H1 (cell line): Measurements from ENCODE around the gene UBE2E2. TPM values are rescaled to one million over a fixed set of nuclear protein-coding genes. Genes with fewer than 3 reads are reported as not detected.

Source experiments
- CTCF ChIA-PET: fragments of 300-600 bp; sonication (Branson Sonifier 250); formaldehyde crosslinking; loops from one replicate; lab custom pipeline; 2021; ENCODE audit not compliant: partially characterized antibody; lab: Charles Lee
- POLR2A ChIA-PET: fragments of 300-600 bp; sonication (Branson Sonifier 250); formaldehyde crosslinking; loops from one replicate; lab custom pipeline; 2021; ENCODE audit warnings: inconsistent platforms; ENCODE audit not compliant: partially characterized antibody; lab: Charles Lee
- DNase-seq, 2 experiments: peaks; one replicate each; pipeline versions ENCODE4 v3.0.0 to v3.0.0-alpha.2; 2010 to 2022; ENCODE audit warnings: low spot score in 2 of 2, low read depth in 1 of 2, mixed read lengths in 1 of 2
- FAIRE-seq: peaks from 2 replicates; lab custom pipeline; 2011; peaks lifted over from hg19 to GRCh38; lab: Jason Lieb, UNC
- H2AFZ ChIP-seq: 2 replicates; pipeline ENCODE4 v1.8.1; 2012; ENCODE audit warnings: low read length, inconsistent platforms
- H2AK5ac ChIP-seq: 2 replicates; pipeline ENCODE4 v1.6.1; 2013; ENCODE audit warnings: low read depth, low read length
- H2BK120ac ChIP-seq: replicated peaks from 2 replicates; pipeline ENCODE3; 2013; ENCODE audit warnings: low read depth, low read length, inconsistent platforms
- H2BK12ac ChIP-seq: 2 replicates; pipeline ENCODE4 v1.6.1; 2013; ENCODE audit warnings: low read depth, low read length
- H2BK15ac ChIP-seq: 2 replicates; pipeline ENCODE4 v1.6.1; 2013; ENCODE audit warnings: low read length
- H2BK20ac ChIP-seq: 2 replicates; pipeline ENCODE4 v1.6.1; 2013; ENCODE audit warnings: low read length
- H2BK5ac ChIP-seq: 2 replicates; pipeline ENCODE4 v1.6.1; 2013; ENCODE audit warnings: low read depth, low read length
- H3K14ac ChIP-seq: 2 replicates; pipeline ENCODE4 v1.6.1; 2013; ENCODE audit warnings: inconsistent platforms; ENCODE audit not compliant: insufficient read length
- H3K18ac ChIP-seq: 2 replicates; pipeline ENCODE4 v1.6.1; 2013; ENCODE audit warnings: low read length; ENCODE audit errors: extremely low read depth
- H3K23ac ChIP-seq: 2 replicates; pipeline ENCODE4 v1.6.1; 2013; ENCODE audit warnings: inconsistent platforms; ENCODE audit not compliant: insufficient read length
- H3K23me2 ChIP-seq: 2 replicates; pipeline ENCODE4 v1.6.1; 2013; ENCODE audit warnings: low read depth, low read length
- H3K27ac ChIP-seq: 2 replicates; pipeline ENCODE4 v1.6.1; 2011; ENCODE audit warnings: low read depth, low read length, inconsistent platforms
- H3K27me3 ChIP-seq, 4 experiments: replicated peaks in 1 of 4; 1 replicate in 1 of 4; 2 replicates in 3 of 4; pipeline versions ENCODE4 v1.6.1 to v1.8.1; 2011 to 2013; ENCODE audit warnings: low read length in 3 of 4, mild to moderate bottlenecking in 3 of 4, inconsistent platforms in 2 of 4, mixed read lengths in 2 of 4, moderate library complexity in 1 of 4; ENCODE audit not compliant: control insufficient read depth in 3 of 4, insufficient read depth in 3 of 4; ENCODE audit errors: extremely low read depth in 1 of 4
- H3K36me3 ChIP-seq, 4 experiments: 2 replicates each; pipeline versions ENCODE4 v1.6.1 to v1.8.1; 2011 to 2013; ENCODE audit warnings: mild to moderate bottlenecking in 4 of 4, low read length in 3 of 4, moderate library complexity in 2 of 4, control low read depth in 1 of 4, inconsistent platforms in 1 of 4; ENCODE audit not compliant: insufficient read depth in 4 of 4, control insufficient read depth in 2 of 4
- H3K4ac ChIP-seq: replicated peaks from 2 replicates; pipeline ENCODE3; 2013; ENCODE audit warnings: low read length, low read depth, mixed read lengths, inconsistent platforms; ENCODE audit not compliant: insufficient read length
- H3K4me1 ChIP-seq, 4 experiments: replicated peaks in 1 of 4; 1 replicate in 1 of 4; 2 replicates in 3 of 4; pipeline versions ENCODE4 v1.6.1 to v1.8.1; 2011 to 2013; ENCODE audit warnings: low read length in 3 of 4, inconsistent platforms in 2 of 4, mixed read lengths in 1 of 4; ENCODE audit not compliant: insufficient read depth in 4 of 4, control insufficient read depth in 3 of 4
- H3K4me2 ChIP-seq, 2 experiments: 2 replicates each; pipeline versions ENCODE4 v1.6.1 to v1.8.1; 2011 to 2013; ENCODE audit warnings: low read depth in 2 of 2, low read length in 2 of 2, control low read depth in 1 of 2, inconsistent platforms in 1 of 2, mild to moderate bottlenecking in 1 of 2; ENCODE audit not compliant: insufficient read depth in 1 of 2
- H3K4me3 ChIP-seq, 4 experiments: fragments of 200-600, 300-600 bp in 1 of 4; sonication (generic), shearing (Covaris generic), sonication (Bioruptor Twin) in 1 of 4; 2 replicates each; pipeline versions ENCODE4 v1.5.1 to v1.8.1; 2011 to 2016; ENCODE audit warnings: low read length in 4 of 4, low read depth in 3 of 4, control low read depth in 2 of 4, inconsistent platforms in 2 of 4, mild to moderate bottlenecking in 2 of 4, mixed read lengths in 1 of 4, moderate library complexity in 1 of 4; ENCODE audit not compliant: insufficient read depth in 2 of 4; ENCODE audit errors: extremely low read depth in 1 of 4
- H3K56ac ChIP-seq: replicated peaks from 2 replicates; pipeline ENCODE3; 2013; ENCODE audit warnings: low read depth, mild to moderate bottlenecking, mixed read lengths, low read length, inconsistent platforms; ENCODE audit not compliant: insufficient read length
- H3K79me1 ChIP-seq: 2 replicates; pipeline ENCODE4 v1.6.1; 2013; ENCODE audit warnings: low read depth, low read length, control low read depth
- H3K79me2 ChIP-seq, 2 experiments: 2 replicates each; pipeline versions ENCODE4 v1.6.1 to v1.8.1; 2012 to 2013; ENCODE audit warnings: low read length in 2 of 2, mild to moderate bottlenecking in 2 of 2, inconsistent platforms in 1 of 2; ENCODE audit not compliant: insufficient read depth in 2 of 2, control insufficient read depth in 1 of 2
- H3K9ac ChIP-seq, 4 experiments: replicated peaks in 1 of 4; 1 replicate in 1 of 4; 2 replicates in 3 of 4; pipeline versions ENCODE4 v1.6.1 to v1.8.1; 2011 to 2013; ENCODE audit warnings: low read depth in 3 of 4, low read length in 3 of 4, control low read depth in 2 of 4, mild to moderate bottlenecking in 2 of 4, moderate library complexity in 2 of 4, inconsistent platforms in 1 of 4; ENCODE audit errors: extremely low read depth in 1 of 4
- H3K9me3 ChIP-seq, 2 experiments: 2 replicates each; pipeline versions ENCODE4 v1.6.1 to v1.8.1; 2012 to 2013; ENCODE audit warnings: mild to moderate bottlenecking in 2 of 2, moderate library complexity in 2 of 2, control low read depth in 1 of 2, inconsistent platforms in 1 of 2, low read depth in 1 of 2, low read length in 1 of 2, mixed read lengths in 1 of 2; ENCODE audit not compliant: insufficient read depth in 2 of 2
- H4K20me1 ChIP-seq, 2 experiments: replicated peaks in 1 of 2; 2 replicates each; pipeline versions ENCODE3 to v1.8.1; 2011 to 2013; ENCODE audit warnings: inconsistent platforms in 2 of 2, low read length in 2 of 2, mild to moderate bottlenecking in 1 of 2; ENCODE audit not compliant: insufficient read depth in 2 of 2, control insufficient read depth in 1 of 2
- H4K5ac ChIP-seq: 2 replicates; pipeline ENCODE4 v1.6.1; 2013; ENCODE audit warnings: low read length, low read depth, mixed read lengths, inconsistent platforms; ENCODE audit not compliant: insufficient read length
- H4K8ac ChIP-seq: 2 replicates; pipeline ENCODE4 v1.8.0; 2013; ENCODE audit warnings: mild to moderate bottlenecking, moderate library complexity, low read length, inconsistent platforms; ENCODE audit not compliant: insufficient read depth; ENCODE audit errors: extremely low read depth
- H4K91ac ChIP-seq: replicated peaks from 2 replicates; pipeline ENCODE3; 2013; ENCODE audit warnings: low read length, mixed read lengths, inconsistent platforms; ENCODE audit not compliant: insufficient read length
- CHD1 ChIP-seq: IDR thresholded peaks from 2 replicates; pipeline ENCODE4 v1.6.1; 2012; ENCODE audit warnings: low read depth, low read length, improper control_type of control experiment
- EP300 ChIP-seq, 2 experiments: IDR thresholded peaks; 1 replicate in 1 of 2; 2 replicates in 1 of 2; pipeline ENCODE4 v1.6.1; 2011 to 2012; ENCODE audit warnings: low read depth in 2 of 2, low read length in 2 of 2, mild to moderate bottlenecking in 2 of 2, borderline replicate concordance in 1 of 2, inconsistent platforms in 1 of 2, moderate library complexity in 1 of 2
- EZH2 ChIP-seq: fragments of 200-600 bp; sonication (generic); IDR thresholded peaks from 2 replicates; pipeline ENCODE4 v1.7.1; 2012; ENCODE audit warnings: low read depth, mild to moderate bottlenecking, moderate library complexity, low read length, inconsistent platforms; ENCODE audit not compliant: severe bottlenecking
- JUND ChIP-seq: IDR thresholded peaks from 2 replicates; pipeline ENCODE4 v1.6.1; 2011; ENCODE audit warnings: mild to moderate bottlenecking, improper control_type of control experiment, low read length
- KDM4A ChIP-seq: IDR thresholded peaks from one replicate; pipeline ENCODE4 v1.7.1; 2012; ENCODE audit warnings: low read depth, mild to moderate bottlenecking, moderate library complexity, low read length, inconsistent platforms; ENCODE audit not compliant: severe bottlenecking
- POU5F1 ChIP-seq: IDR thresholded peaks from 2 replicates; pipeline ENCODE4 v1.6.1; 2011; ENCODE audit warnings: low read depth, mild to moderate bottlenecking, low read length, moderate library complexity
- TAF1 ChIP-seq: IDR thresholded peaks from 2 replicates; pipeline ENCODE4 v1.6.1; 2011; ENCODE audit warnings: mild to moderate bottlenecking, low read depth, low read length
- polyA plus RNA-seq, 7 experiments: library from polyadenylated mRNA; depleted of rRNA in 3 of 7; stranded (reverse) in 5 of 7; unstranded in 2 of 7; fragments of >200 nt in 5 of 7; fragments of 200-250 nt in 2 of 7; gene quantifications; 1 replicate in 5 of 7; 2 replicates in 1 of 7; 4 replicates in 1 of 7; pipeline versions ENCODE4 v1.2.1 to v1.2.3, GENCODE V29; 2011 to 2013; ENCODE audit warnings: missing spikeins in 2 of 7, mixed read lengths in 2 of 7
- total RNA-seq: library from RNA; stranded (reverse); fragmentation: NEBNext Ultra II Directional; extraction: Animal tissue kit (Norgen Biotek cat#: 25700); gene quantifications from 2 replicates; pipeline ENCODE4 v1.2.1, GENCODE V29; 2021
- TF ChIP-seq, protein P1 (sequence below): IDR thresholded peaks from 2 replicates; pipeline ENCODE4 v1.6.1; 2012; ENCODE audit warnings: inconsistent platforms
- TF ChIP-seq, protein P2 (sequence below): IDR thresholded peaks from 2 replicates; pipeline ENCODE4 v1.6.1; 2012; ENCODE audit warnings: low read length, inconsistent platforms
- TF ChIP-seq, protein P3 (sequence below): IDR thresholded peaks from 2 replicates; pipeline ENCODE4 v1.6.1; 2011; ENCODE audit warnings: low read length, improper control_type of control experiment

Gene UBE2E2
- total and polyA plus RNA-seq, 2 of the 8 experiments (the other 6 are each of a cell fraction or from before 2014, with no cell fraction given): 57.6 to 70.6 TPM

DNA sequence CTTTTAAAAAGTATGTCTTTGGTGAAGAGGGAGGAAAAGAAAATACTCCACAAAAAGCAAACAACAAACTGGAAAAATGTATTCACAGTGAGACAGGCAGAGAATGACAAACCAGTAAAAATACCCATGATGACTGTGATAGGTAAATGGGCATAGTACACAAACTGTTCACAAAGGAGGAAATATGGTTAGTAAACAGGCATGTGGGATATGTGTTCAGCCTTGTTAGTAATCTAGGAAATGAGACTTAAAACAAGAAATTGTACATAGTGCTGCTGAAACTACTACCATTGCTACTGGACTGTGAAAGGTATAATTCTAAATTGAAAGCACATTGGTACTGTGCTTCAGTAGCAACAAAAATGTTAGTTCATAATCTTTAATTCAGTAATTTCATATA, 50.1 kb downstream of the UBE2E2 start:
- no peaks in the 10 kb centered on the region for H4K20me1 ChIP-seq
- H3K18ac ChIP-seq: no peak overlapping the region
- H2BK12ac ChIP-seq: no peak overlapping the region
- no peak overlapping the region for H3K9ac ChIP-seq
- no peak overlapping the region for H2BK20ac ChIP-seq
- no peak overlapping the region for H2BK120ac ChIP-seq
- no peak for DNase-seq
- H3K56ac ChIP-seq: no peak overlapping the region
- H3K23me2 ChIP-seq: no peaks in the 10 kb centered on the region; the same call in 1 of the 2 replicates
- H3K9me3 ChIP-seq: 0 out of 4 replicates have a peak, but pooled peaks cover 0 to 3% of the 10 kb centered on the region in 2 experiments
- H3K79me1 ChIP-seq: no peaks in the 10 kb centered on the region; the same call in 1 of the 2 replicates
- H4K8ac ChIP-seq: no peak overlapping the region
- H3K79me2 ChIP-seq: peaks cover 0 to 56% of the 10 kb centered on the region in 2 experiments; a peak in 2 of 4 replicates
- H4K91ac ChIP-seq: no peak overlapping the region
- H3K4ac ChIP-seq: no peak overlapping the region
- no peak overlapping the region for H2BK5ac ChIP-seq
- no peak overlapping the region for H3K14ac ChIP-seq
- ChIA-PET CTCF (no interaction called here), POLR2A (no interaction called here)
- no peaks in the 10 kb centered on the region for H3K36me3 ChIP-seq
- H3K4me1 ChIP-seq: peaks cover 0 to under 1% (median 0%) of the 10 kb centered on the region in 4 experiments; a peak in 1 of 7 replicates
- no peak for FAIRE-seq
- no peak overlapping the region for H3K27ac ChIP-seq
- H4K5ac ChIP-seq: no peak overlapping the region
- no peaks in the 10 kb centered on the region for H3K27me3 ChIP-seq
- no peak overlapping the region for H2AK5ac ChIP-seq
- H3K23ac ChIP-seq: no peak overlapping the region
- no peak overlapping the region for H2AFZ ChIP-seq
- H3K4me3 ChIP-seq: no peak overlapping the region
- H2BK15ac ChIP-seq: no peak overlapping the region
- no peak overlapping the region for H3K4me2 ChIP-seq
- no peak for TF ChIP-seq JUND
- no peak for TF ChIP-seq CHD1
- no peak for TF ChIP-seq KDM4A
- TF ChIP-seq, protein P1, sequence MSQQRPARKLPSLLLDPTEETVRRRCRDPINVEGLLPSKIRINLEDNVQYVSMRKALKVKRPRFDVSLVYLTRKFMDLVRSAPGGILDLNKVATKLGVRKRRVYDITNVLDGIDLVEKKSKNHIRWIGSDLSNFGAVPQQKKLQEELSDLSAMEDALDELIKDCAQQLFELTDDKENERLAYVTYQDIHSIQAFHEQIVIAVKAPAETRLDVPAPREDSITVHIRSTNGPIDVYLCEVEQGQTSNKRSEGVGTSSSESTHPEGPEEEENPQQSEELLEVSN: no peak
- TF ChIP-seq, protein P2, sequence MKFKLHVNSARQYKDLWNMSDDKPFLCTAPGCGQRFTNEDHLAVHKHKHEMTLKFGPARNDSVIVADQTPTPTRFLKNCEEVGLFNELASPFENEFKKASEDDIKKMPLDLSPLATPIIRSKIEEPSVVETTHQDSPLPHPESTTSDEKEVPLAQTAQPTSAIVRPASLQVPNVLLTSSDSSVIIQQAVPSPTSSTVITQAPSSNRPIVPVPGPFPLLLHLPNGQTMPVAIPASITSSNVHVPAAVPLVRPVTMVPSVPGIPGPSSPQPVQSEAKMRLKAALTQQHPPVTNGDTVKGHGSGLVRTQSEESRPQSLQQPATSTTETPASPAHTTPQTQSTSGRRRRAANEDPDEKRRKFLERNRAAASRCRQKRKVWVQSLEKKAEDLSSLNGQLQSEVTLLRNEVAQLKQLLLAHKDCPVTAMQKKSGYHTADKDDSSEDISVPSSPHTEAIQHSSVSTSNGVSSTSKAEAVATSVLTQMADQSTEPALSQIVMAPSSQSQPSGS: no peak
- TF ChIP-seq POU5F1: no peak
- no peak for TF ChIP-seq TAF1
- TF ChIP-seq EZH2: no peak
- TF ChIP-seq, protein P3, sequence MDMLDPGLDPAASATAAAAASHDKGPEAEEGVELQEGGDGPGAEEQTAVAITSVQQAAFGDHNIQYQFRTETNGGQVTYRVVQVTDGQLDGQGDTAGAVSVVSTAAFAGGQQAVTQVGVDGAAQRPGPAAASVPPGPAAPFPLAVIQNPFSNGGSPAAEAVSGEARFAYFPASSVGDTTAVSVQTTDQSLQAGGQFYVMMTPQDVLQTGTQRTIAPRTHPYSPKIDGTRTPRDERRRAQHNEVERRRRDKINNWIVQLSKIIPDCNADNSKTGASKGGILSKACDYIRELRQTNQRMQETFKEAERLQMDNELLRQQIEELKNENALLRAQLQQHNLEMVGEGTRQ: no peak
- no peak for TF ChIP-seq EP300 (IDR thresholded peaks at IDR 0.05; ENCODE audit: borderline replicate concordance in 1 of 2, low read depth in 2 of 2, low read length in 2 of 2)
